HepG2 (cell line): Measurements from ENCODE around the gene ADPRM. TPM values are rescaled to one million over a fixed set of nuclear protein-coding genes. Genes with fewer than 3 reads are reported as not detected.

Experiments used
- AGO2 ChIP-seq: fragments of 200-400 bp; formaldehyde crosslinking; optimal IDR thresholded peaks from 2 replicates; pipeline ENCODE3; 2017; ENCODE audit warnings: mild to moderate bottlenecking, low read depth, low read length, moderate library complexity
- BATF2 ChIP-seq: sonication (generic); formaldehyde crosslinking; IDR thresholded peaks from 2 replicates; pipeline ENCODE4 v1.8.0; 2022; ENCODE audit warnings: mild to moderate bottlenecking, missing genetic modification reagents, moderate library complexity
- FOXA3 ChIP-seq: IDR thresholded peaks from 2 replicates; pipeline ENCODE4 v1.6.1; 2016; ENCODE audit warnings: missing genetic modification reagents, missing compliant biosample characterization
- HOXA5 ChIP-seq: sonication (generic); formaldehyde crosslinking; IDR thresholded peaks from 2 replicates; pipeline ENCODE4 v1.4.0; 2020; ENCODE audit warnings: missing genetic modification reagents
- IRF9 ChIP-seq: sonication (generic); formaldehyde crosslinking; IDR thresholded peaks from 2 replicates; pipeline ENCODE4 v1.8.0; 2022; ENCODE audit warnings: missing genetic modification reagents, mild to moderate bottlenecking, borderline replicate concordance
- JUN ChIP-seq: sonication (generic); formaldehyde crosslinking; IDR thresholded peaks from 2 replicates; pipeline ENCODE4 v1.4.0; 2020; ENCODE audit warnings: mild to moderate bottlenecking, missing genetic modification reagents
- MAX ChIP-seq: IDR thresholded peaks from 2 replicates; pipeline ENCODE4 v1.6.1; 2012; ENCODE audit warnings: inconsistent platforms
- MYC ChIP-seq: sonication (generic); formaldehyde crosslinking; IDR thresholded peaks from 2 replicates; pipeline ENCODE4 v1.9.0; 2021; ENCODE audit warnings: missing genetic modification reagents, borderline replicate concordance
- NPAS2 ChIP-seq: sonication (generic); formaldehyde crosslinking; IDR thresholded peaks from 2 replicates; pipeline ENCODE4 v1.8.0; 2022; ENCODE audit warnings: mild to moderate bottlenecking, missing genetic modification reagents, borderline replicate concordance
- NR1H2 ChIP-seq: sonication (generic); formaldehyde crosslinking; IDR thresholded peaks from 2 replicates; pipeline ENCODE4 v1.8.1; 2022; ENCODE audit warnings: low read depth, missing genetic modification reagents, borderline replicate concordance
- NR2F1 ChIP-seq, 2 experiments: fragments of 450-650 bp in 1 of 2; formaldehyde crosslinking in 1 of 2; IDR thresholded peaks; 2 replicates each; pipeline versions ENCODE4 v1.5.0 to v1.6.1; 2016 to 2020; ENCODE audit warnings: mild to moderate bottlenecking in 1 of 2, missing compliant biosample characterization in 1 of 2, missing genetic modification reagents in 1 of 2, moderate library complexity in 1 of 2
- NRL ChIP-seq: sonication (generic); formaldehyde crosslinking; IDR thresholded peaks from 2 replicates; pipeline ENCODE4 v1.5.0; 2020; ENCODE audit warnings: missing genetic modification reagents, mild to moderate bottlenecking, moderate library complexity, borderline replicate concordance
- PHF5A ChIP-seq: IDR thresholded peaks from one replicate; pipeline ENCODE4 v1.6.1; 2018; ENCODE audit warnings: low read depth, missing genetic modification reagents; ENCODE audit not compliant: unreplicated experiment
- REPIN1 ChIP-seq: sonication (generic); formaldehyde crosslinking; IDR thresholded peaks from 2 replicates; pipeline ENCODE4 v1.8.0; 2022; ENCODE audit warnings: missing genetic modification reagents, low read depth, mild to moderate bottlenecking, borderline replicate concordance
- RFX3 ChIP-seq: IDR thresholded peaks from 2 replicates; pipeline ENCODE4 v1.6.1; 2016; ENCODE audit warnings: missing biosample characterization, missing genetic modification reagents
- SIX1 ChIP-seq: sonication (generic); formaldehyde crosslinking; IDR thresholded peaks from 2 replicates; pipeline ENCODE4 v1.4.0; 2020; ENCODE audit warnings: missing genetic modification reagents, borderline replicate concordance
- SP4 ChIP-seq: sonication (generic); formaldehyde crosslinking; IDR thresholded peaks from 2 replicates; pipeline ENCODE4 v1.8.1; 2023; ENCODE audit warnings: mild to moderate bottlenecking, missing genetic modification reagents
- SRY ChIP-seq: sonication (generic); formaldehyde crosslinking; IDR thresholded peaks from 2 replicates; pipeline ENCODE4 v1.8.0; 2022; ENCODE audit warnings: mild to moderate bottlenecking, missing genetic modification reagents
- THAP9 ChIP-seq: sonication (generic); formaldehyde crosslinking; IDR thresholded peaks from 2 replicates; pipeline ENCODE4; 2020; ENCODE audit warnings: missing genetic modification reagents, mild to moderate bottlenecking, borderline replicate concordance
- ZBTB25 ChIP-seq: IDR thresholded peaks from 2 replicates; pipeline ENCODE4 v1.6.1; 2018; ENCODE audit warnings: missing genetic modification reagents
- ZIK1 ChIP-seq: sonication (generic); formaldehyde crosslinking; IDR thresholded peaks from 2 replicates; pipeline ENCODE4 v1.5.0; 2020; ENCODE audit warnings: mild to moderate bottlenecking, low read depth, missing genetic modification reagents, borderline replicate concordance
- ZNF331 ChIP-seq: sonication (generic); formaldehyde crosslinking; IDR thresholded peaks from 2 replicates; pipeline ENCODE4 v1.4.0; 2020; ENCODE audit warnings: missing genetic modification reagents
- polyA plus RNA-seq, 8 experiments: library from polyadenylated mRNA; depleted of rRNA in 3 of 8; stranded (reverse) in 7 of 8; unstranded in 1 of 8; fragments of >200 nt; fragmentation: Illumina TruSeq in 4 of 8; extraction: Trizol in 4 of 8; gene quantifications; 2 replicates each; pipeline versions ENCODE4 v1.2.1 to v1.2.3, GENCODE V29; 2011 to 2016; ENCODE audit warnings: low read depth in 4 of 8, missing spikeins in 1 of 8, mixed read lengths in 1 of 8; ENCODE audit not compliant: insufficient read depth in 1 of 8
- total RNA-seq, 5 experiments: library from RNA; depleted of rRNA; stranded (reverse); fragments of >200 nt; fragmentation: Illumina TruSeq; extraction: Trizol; gene quantifications; 2 replicates each; pipeline ENCODE4 v1.2.3, GENCODE V29; 2016; ENCODE audit warnings: low read depth in 1 of 5

The ADPRM gene
- total and polyA plus RNA-seq, 2 of the 13 experiments (the other 11 are each of a cell fraction or from before 2014, with no cell fraction given), result 5.6 to 10.8 TPM

GRCh38 chr17:10697092-10698081, at the start of gene ADPRM, which contains the start of gene SCO1 (continued):
- no peak for TF ChIP-seq RFX3 (CRISPR knock-in tag)
- TF ChIP-seq NRL, result peak; percentile 69; the same call in 1 of the 2 replicates
- no peak for TF ChIP-seq SIX1 (CRISPR knock-in tag)
- TF ChIP-seq BATF2 (CRISPR knock-in tag), result no peak
- peak; percentile 91 for TF ChIP-seq MYC (CRISPR knock-in tag)
- TF ChIP-seq SP4 (CRISPR knock-in tag), result peak; percentile 71
- TF ChIP-seq NR2F1 (CRISPR knock-in tag; IDR thresholded peaks at IDR 0.05), result no peak
- TF ChIP-seq ZNF331 (CRISPR knock-in tag), result peak; percentile 80; the same call in 1 of the 2 replicates
- no peak for TF ChIP-seq SRY (CRISPR knock-in tag)
- peak; percentile 78; the same call in 1 of the 2 replicates for TF ChIP-seq NR1H2 (CRISPR knock-in tag)
- TF ChIP-seq NPAS2, result no peak
- TF ChIP-seq IRF9 (CRISPR knock-in tag), result peak; percentile 88
- peak; percentile 91 for TF ChIP-seq THAP9 (CRISPR knock-in tag)
- TF ChIP-seq PHF5A (CRISPR knock-in tag), result no peak
- TF ChIP-seq HOXA5 (CRISPR knock-in tag), result peak; percentile 91
- peak; percentile 50; the same call in 1 of the 2 replicates for TF ChIP-seq JUN
- peak; percentile 47; the same call in 1 of the 2 replicates for TF ChIP-seq MAX
- TF ChIP-seq AGO2, result peak; percentile 52
- TF ChIP-seq ZBTB25 (CRISPR knock-in tag), result peak; percentile 96
- peak; percentile 84; the same call in 1 of the 2 replicates for TF ChIP-seq REPIN1 (CRISPR knock-in tag)
- no peak; the same call in 1 of the 2 replicates for TF ChIP-seq ZIK1 (CRISPR knock-in tag)
- peak; percentile 72 for TF ChIP-seq FOXA3
